WTC11 (cell line): ENCODE results near the gene CA10. TPM values are rescaled to one million over a fixed set of nuclear protein-coding genes. Genes with fewer than 3 reads are reported as not detected.

Experiments
- ATAC-seq: fragments of 200-7000 bp; cut with Tn5 transposase; 2 replicates; pipeline ENCODE4 v1.10.0; 2021; ENCODE audit warnings: mild to moderate bottlenecking, moderate library complexity
- CTCF ChIA-PET: fragments of 300-600 bp; sonication (Branson Sonifier 250); formaldehyde crosslinking; loops from one replicate; lab custom pipeline; 2021; ENCODE audit warnings: antibody characterized with exemption; lab: Charles Lee
- POLR2A ChIA-PET: fragments of 350-600 bp; sonication (Branson Sonifier 250); formaldehyde crosslinking; loops from one replicate; lab custom pipeline; 2021; ENCODE audit warnings: antibody characterized with exemption; lab: Charles Lee
- DNase-seq: peaks from one replicate; pipeline ENCODE4 v3.0.0; 2021; ENCODE audit warnings: low spot score
- H3K27ac Mint-ChIP-seq: 2 replicates; pipeline ENCODE4 v1.8.0; 2021; ENCODE audit warnings: mixed read lengths
- H3K27me3 Mint-ChIP-seq: 2 replicates; pipeline ENCODE4 v1.8.0; 2021; ENCODE audit warnings: low read depth, mild to moderate bottlenecking, moderate library complexity, mixed read lengths
- H3K36me3 Mint-ChIP-seq: 2 replicates; pipeline ENCODE4 v1.8.0; 2021; ENCODE audit warnings: mixed read lengths
- H3K4me1 Mint-ChIP-seq: 2 replicates; pipeline ENCODE4 v1.8.0; 2022; ENCODE audit warnings: mixed read lengths
- H3K4me3 Mint-ChIP-seq: 2 replicates; pipeline ENCODE4 v1.8.0; 2021; ENCODE audit warnings: mild to moderate bottlenecking, moderate library complexity, mixed read lengths
- H3K9me3 Mint-ChIP-seq: 2 replicates; pipeline ENCODE4 v1.8.0; 2021; ENCODE audit warnings: mixed read lengths
- EMX1 ChIP-seq: fragments of 250-450 bp; sonication (Bioruptor Pico); IDR thresholded peaks from 2 replicates; pipeline ENCODE4 v1.8.0; 2021; ENCODE audit warnings: mild to moderate bottlenecking
- FOXP4 ChIP-seq: sonication (generic); formaldehyde crosslinking; IDR thresholded peaks from 2 replicates; pipeline ENCODE4 v1.8.0; 2022; ENCODE audit warnings: mild to moderate bottlenecking, missing genetic modification reagents
- GRHL2 ChIP-seq: fragments of 250-450 bp; sonication (Bioruptor Pico); IDR thresholded peaks from 2 replicates; pipeline ENCODE4 v1.8.0; 2022; ENCODE audit warnings: mild to moderate bottlenecking, moderate library complexity; ENCODE audit not compliant: insufficient replicate concordance, severe bottlenecking
- RELA ChIP-seq: sonication (generic); formaldehyde crosslinking; IDR thresholded peaks from 2 replicates; pipeline ENCODE4 v1.8.1; 2022; ENCODE audit warnings: missing genetic modification reagents, mild to moderate bottlenecking, borderline replicate concordance
- ZBTB21 ChIP-seq: sonication (generic); formaldehyde crosslinking; IDR thresholded peaks from 2 replicates; pipeline ENCODE4 v1.8.1; 2023; ENCODE audit warnings: mild to moderate bottlenecking, missing genetic modification reagents, borderline replicate concordance
- ZNF219 ChIP-seq: sonication (generic); formaldehyde crosslinking; IDR thresholded peaks from 2 replicates; pipeline ENCODE4 v1.8.0; 2023; ENCODE audit warnings: missing genetic modification reagents, mild to moderate bottlenecking, borderline replicate concordance
- ZNF232 ChIP-seq: sonication (generic); formaldehyde crosslinking; IDR thresholded peaks from 2 replicates; pipeline ENCODE4 v1.8.0; 2022; ENCODE audit warnings: mild to moderate bottlenecking, missing genetic modification reagents
- ZNF532 ChIP-seq: fragments of 250-450 bp; sonication (Bioruptor Pico); IDR thresholded peaks from 2 replicates; pipeline ENCODE4 v1.9.0; 2021; ENCODE audit warnings: mild to moderate bottlenecking, borderline replicate concordance
- ZNF671 ChIP-seq: fragments of 250-450 bp; sonication (Bioruptor Pico); IDR thresholded peaks from 2 replicates; pipeline ENCODE4 v1.8.0; 2021; ENCODE audit warnings: mild to moderate bottlenecking
- total RNA-seq: library from RNA; stranded (reverse); gene quantifications from 3 replicates; pipeline ENCODE4 v1.2.3, GENCODE V29; 2021
- TF ChIP-seq, protein P1 (sequence below): sonication (generic); formaldehyde crosslinking; IDR thresholded peaks from 2 replicates; pipeline ENCODE4 v1.8.1; 2022; ENCODE audit warnings: missing genetic modification reagents, borderline replicate concordance
- TF ChIP-seq, protein P2 (sequence below): fragments of 250-450 bp; sonication (Bioruptor Pico); IDR thresholded peaks from 2 replicates; pipeline ENCODE4 v1.8.0; 2021; ENCODE audit warnings: mild to moderate bottlenecking
- TF ChIP-seq, protein P3 (sequence below): sonication (generic); formaldehyde crosslinking; IDR thresholded peaks from 2 replicates; pipeline ENCODE4 v1.8.1; 2023; ENCODE audit warnings: mild to moderate bottlenecking, moderate library complexity, missing genetic modification reagents
- TF ChIP-seq, protein P4 (sequence below): sonication (generic); formaldehyde crosslinking; IDR thresholded peaks from 2 replicates; pipeline ENCODE4 v1.8.1; 2022; ENCODE audit warnings: low read depth, missing genetic modification reagents, borderline replicate concordance
- TF ChIP-seq, protein P5 (sequence below): fragments of 200-600 bp; IDR thresholded peaks from 2 replicates; pipeline ENCODE4 v1.8.0; 2022; ENCODE audit warnings: antibody characterized with exemption

CA10 gene
- total RNA-seq, 1 experiment from 2014 or later: 0.90 TPM

- TF ChIP-seq, protein P1, sequence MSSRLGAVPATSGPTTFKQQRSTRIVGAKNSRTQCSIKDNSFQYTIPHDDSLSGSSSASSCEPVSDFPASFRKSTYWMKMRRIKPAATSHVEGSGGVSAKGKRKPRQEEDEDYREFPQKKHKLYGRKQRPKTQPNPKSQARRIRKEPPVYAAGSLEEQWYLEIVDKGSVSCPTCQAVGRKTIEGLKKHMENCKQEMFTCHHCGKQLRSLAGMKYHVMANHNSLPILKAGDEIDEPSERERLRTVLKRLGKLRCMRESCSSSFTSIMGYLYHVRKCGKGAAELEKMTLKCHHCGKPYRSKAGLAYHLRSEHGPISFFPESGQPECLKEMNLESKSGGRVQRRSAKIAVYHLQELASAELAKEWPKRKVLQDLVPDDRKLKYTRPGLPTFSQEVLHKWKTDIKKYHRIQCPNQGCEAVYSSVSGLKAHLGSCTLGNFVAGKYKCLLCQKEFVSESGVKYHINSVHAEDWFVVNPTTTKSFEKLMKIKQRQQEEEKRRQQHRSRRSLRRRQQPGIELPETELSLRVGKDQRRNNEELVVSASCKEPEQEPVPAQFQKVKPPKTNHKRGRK (CRISPR knock-in tag): no peak
These were observed 568.4 kb downstream of the CA10 start (continued) for GRCh38 chr17:51590071-51590656.

DNA sequence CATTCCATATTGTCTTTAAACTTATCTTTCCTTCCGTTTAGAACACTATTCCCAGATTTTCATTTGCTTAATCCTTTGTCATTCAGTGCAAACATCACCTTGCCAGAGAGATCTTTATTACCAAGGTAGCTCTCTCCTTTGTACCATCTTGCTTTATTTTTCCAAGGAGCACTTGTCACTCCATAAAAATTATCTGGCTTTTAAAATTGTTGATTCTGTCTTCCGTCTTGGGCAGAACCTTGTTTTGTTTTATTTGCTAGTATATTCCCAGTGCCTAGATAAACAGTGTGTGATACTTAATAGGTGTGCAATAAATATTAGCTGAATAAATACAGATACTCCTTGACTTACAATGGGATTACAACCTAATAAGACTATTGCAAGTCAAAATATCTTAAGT is 570.5 kb downstream of the CA10 start:
- CTCF ChIA-PET: interaction anchor here (0.7 kb wide), 1 partner anchor 52 kb away, joined by 3 read pairs; no protein-coding TSS in a partner anchor
- no peak for ATAC-seq
- H3K9me3 Mint-ChIP-seq: peaks cover 31% of the 10 kb centered on the region
- no peak for TF ChIP-seq EMX1 (CRISPR knock-in tag)
- TF ChIP-seq ZNF532 (CRISPR knock-in tag): no peak
- TF ChIP-seq ZBTB21 (CRISPR knock-in tag): no peak
- no peak for TF ChIP-seq RELA (CRISPR knock-in tag)
- TF ChIP-seq ZNF232 (CRISPR knock-in tag): no peak
- TF ChIP-seq, protein P2, sequence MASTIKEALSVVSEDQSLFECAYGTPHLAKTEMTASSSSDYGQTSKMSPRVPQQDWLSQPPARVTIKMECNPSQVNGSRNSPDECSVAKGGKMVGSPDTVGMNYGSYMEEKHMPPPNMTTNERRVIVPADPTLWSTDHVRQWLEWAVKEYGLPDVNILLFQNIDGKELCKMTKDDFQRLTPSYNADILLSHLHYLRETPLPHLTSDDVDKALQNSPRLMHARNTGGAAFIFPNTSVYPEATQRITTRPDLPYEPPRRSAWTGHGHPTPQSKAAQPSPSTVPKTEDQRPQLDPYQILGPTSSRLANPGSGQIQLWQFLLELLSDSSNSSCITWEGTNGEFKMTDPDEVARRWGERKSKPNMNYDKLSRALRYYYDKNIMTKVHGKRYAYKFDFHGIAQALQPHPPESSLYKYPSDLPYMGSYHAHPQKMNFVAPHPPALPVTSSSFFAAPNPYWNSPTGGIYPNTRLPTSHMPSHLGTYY: no peak
- no peak for TF ChIP-seq ZNF219 (CRISPR knock-in tag)
- TF ChIP-seq, all 79 proteins: peak for 0
- Mint-ChIP-seq H3K27ac (no peak overlapping the region), H3K4me3 (no peak overlapping the region), H3K36me3 (peaks cover 12% of the 10 kb centered on the region), H3K4me1 (no peaks in the 10 kb centered on the region), H3K27me3 (no peaks in the 10 kb centered on the region)
- DNase-seq: no peak
- POLR2A ChIA-PET: no interaction called here

GRCh38 chr17:51587516-51587915 is 571.0 kb downstream of the CA10 start:
- Mint-ChIP-seq H3K27me3 (no peaks in the 10 kb centered on the region), H3K4me3 (no peak overlapping the region), H3K27ac (no peak overlapping the region), H3K4me1 (no peaks in the 10 kb centered on the region), H3K9me3 (peaks cover 36% of the 10 kb centered on the region), H3K36me3 (peaks cover 12% of the 10 kb centered on the region)
- ATAC-seq: no peak
- no peak for DNase-seq
- ChIA-PET POLR2A (no interaction called here), CTCF (no interaction called here)
- TF ChIP-seq GRHL2 (CRISPR knock-in tag) (no peak), FOXP4 (CRISPR knock-in tag) (no peak), ZNF671 (CRISPR knock-in tag) (no peak)
- TF ChIP-seq, protein P3, sequence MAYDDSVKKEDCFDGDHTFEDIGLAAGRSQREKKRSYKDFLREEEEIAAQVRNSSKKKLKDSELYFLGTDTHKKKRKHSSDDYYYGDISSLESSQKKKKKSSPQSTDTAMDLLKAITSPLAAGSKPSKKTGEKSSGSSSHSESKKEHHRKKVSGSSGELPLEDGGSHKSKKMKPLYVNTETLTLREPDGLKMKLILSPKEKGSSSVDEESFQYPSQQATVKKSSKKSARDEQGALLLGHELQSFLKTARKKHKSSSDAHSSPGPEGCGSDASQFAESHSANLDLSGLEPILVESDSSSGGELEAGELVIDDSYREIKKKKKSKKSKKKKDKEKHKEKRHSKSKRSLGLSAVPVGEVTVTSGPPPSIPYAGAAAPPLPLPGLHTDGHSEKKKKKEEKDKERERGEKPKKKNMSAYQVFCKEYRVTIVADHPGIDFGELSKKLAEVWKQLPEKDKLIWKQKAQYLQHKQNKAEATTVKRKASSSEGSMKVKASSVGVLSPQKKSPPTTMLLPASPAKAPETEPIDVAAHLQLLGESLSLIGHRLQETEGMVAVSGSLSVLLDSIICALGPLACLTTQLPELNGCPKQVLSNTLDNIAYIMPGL (CRISPR knock-in tag): no peak
- TF ChIP-seq, protein P4, sequence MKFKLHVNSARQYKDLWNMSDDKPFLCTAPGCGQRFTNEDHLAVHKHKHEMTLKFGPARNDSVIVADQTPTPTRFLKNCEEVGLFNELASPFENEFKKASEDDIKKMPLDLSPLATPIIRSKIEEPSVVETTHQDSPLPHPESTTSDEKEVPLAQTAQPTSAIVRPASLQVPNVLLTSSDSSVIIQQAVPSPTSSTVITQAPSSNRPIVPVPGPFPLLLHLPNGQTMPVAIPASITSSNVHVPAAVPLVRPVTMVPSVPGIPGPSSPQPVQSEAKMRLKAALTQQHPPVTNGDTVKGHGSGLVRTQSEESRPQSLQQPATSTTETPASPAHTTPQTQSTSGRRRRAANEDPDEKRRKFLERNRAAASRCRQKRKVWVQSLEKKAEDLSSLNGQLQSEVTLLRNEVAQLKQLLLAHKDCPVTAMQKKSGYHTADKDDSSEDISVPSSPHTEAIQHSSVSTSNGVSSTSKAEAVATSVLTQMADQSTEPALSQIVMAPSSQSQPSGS (CRISPR knock-in tag): no peak
- TF ChIP-seq, protein P5, sequence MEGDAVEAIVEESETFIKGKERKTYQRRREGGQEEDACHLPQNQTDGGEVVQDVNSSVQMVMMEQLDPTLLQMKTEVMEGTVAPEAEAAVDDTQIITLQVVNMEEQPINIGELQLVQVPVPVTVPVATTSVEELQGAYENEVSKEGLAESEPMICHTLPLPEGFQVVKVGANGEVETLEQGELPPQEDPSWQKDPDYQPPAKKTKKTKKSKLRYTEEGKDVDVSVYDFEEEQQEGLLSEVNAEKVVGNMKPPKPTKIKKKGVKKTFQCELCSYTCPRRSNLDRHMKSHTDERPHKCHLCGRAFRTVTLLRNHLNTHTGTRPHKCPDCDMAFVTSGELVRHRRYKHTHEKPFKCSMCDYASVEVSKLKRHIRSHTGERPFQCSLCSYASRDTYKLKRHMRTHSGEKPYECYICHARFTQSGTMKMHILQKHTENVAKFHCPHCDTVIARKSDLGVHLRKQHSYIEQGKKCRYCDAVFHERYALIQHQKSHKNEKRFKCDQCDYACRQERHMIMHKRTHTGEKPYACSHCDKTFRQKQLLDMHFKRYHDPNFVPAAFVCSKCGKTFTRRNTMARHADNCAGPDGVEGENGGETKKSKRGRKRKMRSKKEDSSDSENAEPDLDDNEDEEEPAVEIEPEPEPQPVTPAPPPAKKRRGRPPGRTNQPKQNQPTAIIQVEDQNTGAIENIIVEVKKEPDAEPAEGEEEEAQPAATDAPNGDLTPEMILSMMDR: no peak
